Activated CD4-positive, alpha-beta T cell treated with anti-CD3 and anti-CD28 coated beads, Interleukin-2, amount 50 U/mL, for 4 hours (primary cell): ENCODE results near the gene CIDEC.
"Not testable (repeated sequence)": the region's sequence is repeated elsewhere in the genome, so short reads cannot be mapped to it uniquely, and the experiment has no call there.

ENCODE experiments used
- DNase-seq, 2 experiments: peaks; one replicate each; pipeline ENCODE4 v3.0.0-alpha.2; 2020

The CIDEC gene

DNA sequence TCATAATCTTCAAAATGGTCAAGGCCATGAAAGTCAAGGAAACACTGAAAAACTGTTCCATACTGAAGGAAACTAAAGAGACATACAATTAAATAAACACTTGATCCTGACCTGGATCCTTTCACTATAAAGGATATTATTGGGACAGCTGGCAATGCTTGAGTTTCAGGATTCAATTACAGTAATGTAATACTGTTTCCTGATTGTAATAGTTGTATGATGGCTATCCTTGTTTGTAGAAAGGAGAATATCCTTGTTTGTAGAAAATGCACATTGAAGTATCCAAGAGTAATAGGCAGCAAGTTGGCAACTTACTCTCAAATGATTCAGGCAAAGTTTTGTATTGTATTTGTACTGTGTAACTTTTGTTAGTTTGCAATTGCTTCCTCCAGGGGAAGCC, 4.6 kb downstream of the CIDEC start:
- no peak for DNase-seq

GRCh38 chr3:9872067-9872466, 8.0 kb downstream of the CIDEC start:
- DNase-seq, result not testable (repeated sequence)

- no peak for DNase-seq
Measured at GRCh38 chr3:9870978-9871377, 9.1 kb downstream of the CIDEC start.

- no peak for DNase-seq
Measured at GRCh38 chr3:9869955-9870354, 10.1 kb downstream of the CIDEC start.

DNA sequence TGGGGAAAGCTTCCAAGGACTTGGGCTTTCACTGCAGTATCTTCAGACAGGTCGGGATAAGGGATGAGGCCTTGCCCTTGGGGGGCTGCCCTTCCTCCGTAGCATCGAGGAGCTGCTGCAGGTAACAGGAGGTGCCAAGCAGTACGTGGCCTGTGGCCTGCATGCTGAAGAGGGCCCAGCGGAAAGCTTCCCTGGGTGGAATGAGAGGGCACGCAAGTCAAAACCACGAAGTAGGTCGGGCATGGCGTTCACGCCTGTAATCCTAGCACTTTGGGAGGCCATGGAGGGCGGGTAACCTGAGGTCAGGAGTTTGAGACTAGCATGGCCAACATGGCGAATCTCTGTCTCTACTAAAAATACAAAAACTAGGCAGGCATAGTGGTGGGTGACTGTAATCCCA, 12.9 kb downstream of the CIDEC start:
- DNase-seq, result no peak

DNA sequence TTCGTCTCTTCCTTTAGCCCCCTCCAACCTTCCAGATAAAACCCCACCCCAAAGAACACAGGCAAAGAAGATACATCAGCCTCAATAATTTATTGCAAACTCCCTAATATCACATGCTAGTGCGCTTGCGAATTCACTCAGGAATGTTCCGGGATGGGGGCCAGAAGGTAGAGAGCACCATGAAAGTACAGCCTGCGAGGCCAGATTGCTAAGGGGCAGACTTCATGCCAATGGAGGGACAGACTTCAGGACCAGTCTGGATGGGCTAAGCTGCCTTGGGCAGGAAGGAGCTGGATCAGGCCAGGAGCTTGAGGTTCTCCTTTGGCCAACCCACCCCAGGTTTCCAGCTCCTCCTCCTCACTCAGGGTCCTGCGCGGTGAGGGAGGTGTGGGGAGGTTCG, 13.4 kb downstream of the CIDEC start:
- DNase-seq, result no peak

DNA sequence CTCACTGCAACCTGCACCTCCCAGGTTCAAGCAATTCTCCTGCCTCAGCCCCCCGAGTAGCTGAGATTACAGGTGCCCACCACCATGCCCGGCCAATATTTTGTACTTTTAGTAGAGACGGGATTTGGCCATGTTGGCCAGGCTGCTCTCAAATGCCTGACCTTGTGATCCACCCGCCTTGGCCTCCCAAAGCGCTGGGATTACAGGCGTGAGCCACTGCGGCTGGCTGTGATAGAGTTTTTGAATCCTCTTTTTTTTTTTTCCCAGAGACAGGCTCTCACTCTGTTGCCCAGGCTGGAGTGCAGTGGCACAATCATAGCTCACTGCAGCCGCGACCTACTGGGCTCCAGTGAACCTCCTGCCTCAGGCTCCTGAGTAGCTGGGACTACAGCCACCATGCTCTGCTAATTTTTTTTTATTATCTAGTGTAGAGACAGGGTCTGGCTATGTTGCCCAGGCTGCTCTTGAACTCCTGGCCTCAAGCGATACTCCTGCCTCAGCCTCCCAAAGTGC, 14.9 kb downstream of the CIDEC start:
- not testable (repeated sequence) for DNase-seq

DNA sequence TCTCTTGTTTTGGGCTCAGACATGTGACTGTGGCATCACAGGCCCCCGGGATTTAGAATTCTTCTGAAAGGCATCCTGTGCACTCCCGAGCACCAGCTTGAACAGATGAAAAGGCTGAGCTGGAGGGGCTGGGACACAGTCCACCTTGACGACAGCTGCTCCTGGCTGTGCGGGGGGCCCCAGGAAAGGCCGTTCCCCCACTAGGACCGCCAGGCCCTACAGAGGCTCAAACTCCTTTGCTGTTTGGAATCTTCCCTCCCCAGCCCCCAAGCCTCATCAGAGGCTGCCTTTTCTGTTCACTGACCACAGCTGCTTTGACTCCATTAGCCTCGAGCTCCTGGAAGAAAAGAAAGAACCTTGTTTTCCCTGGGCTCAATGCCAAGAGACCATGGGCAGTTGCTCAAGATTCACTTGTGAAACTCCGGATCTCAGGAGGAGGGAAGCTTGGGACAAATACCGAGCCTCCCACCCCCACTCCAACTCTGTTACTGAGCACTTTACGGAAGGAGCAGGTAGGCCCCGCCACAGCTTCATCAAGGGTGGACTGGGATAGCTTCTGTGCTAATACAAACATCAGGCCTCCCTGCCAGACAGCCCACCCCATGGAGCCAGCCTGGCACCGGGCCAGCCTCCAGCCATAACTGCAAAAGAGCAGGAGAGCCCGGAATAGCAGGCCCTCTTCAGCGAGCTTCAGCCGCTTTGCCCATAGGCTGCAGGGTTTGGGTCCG, 15.7 kb downstream of the CIDEC start:
- no peak for DNase-seq

GRCh38 chr3:9863058-9863772, 16.8 kb downstream of the CIDEC start:
- DNase-seq, result no peak

DNA sequence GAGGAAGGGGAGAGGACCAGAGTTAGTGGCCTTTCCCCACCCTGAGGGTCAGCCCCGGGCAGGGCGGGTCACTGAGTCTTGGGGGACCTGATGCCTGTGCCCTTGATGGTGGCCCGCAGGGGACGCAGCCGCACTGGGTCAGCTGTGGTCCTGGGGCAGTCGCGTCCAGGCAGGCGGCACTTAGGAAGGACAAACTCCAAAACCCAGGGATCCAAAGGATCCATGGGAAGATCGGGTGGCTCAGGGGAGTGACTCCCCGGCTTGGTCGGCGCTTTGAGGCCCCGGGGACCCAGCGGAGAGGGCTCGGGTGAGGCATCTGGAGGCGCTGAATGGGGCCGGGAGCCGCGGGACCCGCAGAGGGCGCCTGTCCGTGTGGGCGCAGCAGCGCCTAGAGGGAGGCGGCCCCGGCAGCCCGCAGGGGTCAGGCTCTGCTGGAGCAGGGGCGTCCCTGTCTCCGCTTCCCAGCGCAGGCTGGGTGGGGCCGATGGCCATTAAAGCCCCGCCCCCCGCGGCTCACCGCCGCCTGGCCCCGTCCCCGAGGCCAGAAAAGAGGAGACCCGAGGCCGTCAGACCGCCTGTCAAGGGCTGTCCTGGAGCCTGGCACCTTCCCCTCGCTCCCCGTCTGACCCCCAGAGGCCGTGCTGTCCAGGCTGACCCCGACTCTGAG, 17.5 kb downstream of the CIDEC start:
- peak in 1 of 2 experiments; percentile 22 for DNase-seq

DNA sequence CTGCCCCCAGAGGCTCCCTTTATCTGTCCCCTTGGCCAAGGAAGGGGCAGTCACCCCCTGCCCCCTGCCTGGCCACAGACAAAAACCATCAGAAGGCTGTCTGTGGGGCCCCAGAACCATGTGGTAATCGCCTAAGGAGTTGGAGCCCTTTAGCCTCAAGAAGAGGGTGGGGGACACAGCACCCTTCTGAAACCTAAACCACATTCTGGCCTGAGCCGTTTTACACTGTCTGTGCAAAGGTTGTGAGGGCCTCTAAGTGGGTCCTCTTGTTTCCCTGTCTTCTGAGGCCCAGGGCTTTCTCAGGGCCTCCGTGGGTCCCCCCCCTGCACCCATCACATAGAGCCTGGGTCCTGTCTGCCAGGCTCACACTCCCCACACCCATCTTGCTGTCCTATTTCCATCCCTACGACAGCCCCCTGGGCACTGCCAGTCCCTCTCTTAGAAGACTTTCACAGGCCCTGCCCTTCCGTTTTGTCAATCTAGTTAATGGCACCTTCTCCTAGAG, 18.4 kb downstream of the CIDEC start:
- DNase-seq, result no peak

GRCh38 chr3:9861201-9861600, 18.9 kb downstream of the CIDEC start:
- DNase-seq, result no peak

DNA sequence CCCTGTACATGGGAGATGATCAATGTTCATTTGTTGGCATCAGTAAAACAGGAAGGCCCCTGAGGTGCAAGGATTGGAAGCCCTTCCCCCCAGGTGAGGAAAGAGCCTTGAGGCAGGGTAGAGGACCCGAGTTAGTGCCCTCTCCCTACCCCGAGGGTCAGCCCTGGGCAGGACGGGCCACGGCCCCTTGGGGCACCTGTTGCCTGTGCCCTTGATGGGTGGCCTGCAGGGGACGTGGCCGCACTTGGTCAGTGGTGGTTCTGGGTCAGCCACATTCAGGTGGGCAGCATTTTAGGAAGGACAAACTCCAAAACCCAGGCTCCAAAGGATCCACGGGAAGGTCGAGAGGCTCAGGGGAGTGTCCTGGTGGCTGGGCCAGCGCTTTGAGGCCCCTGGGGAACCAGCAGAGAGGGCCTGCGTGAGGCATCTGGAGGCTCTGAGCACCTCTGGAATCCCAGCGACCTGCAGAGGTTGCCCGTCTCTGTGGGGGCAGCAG, 20.5 kb downstream of the CIDEC start:
- no peak for DNase-seq

- no peak for DNase-seq
Measured at GRCh38 chr3:9855594-9855993, 24.5 kb downstream of the CIDEC start.

- DNase-seq, result not testable (repeated sequence)
Measured at GRCh38 chr3:9854291-9854940, 25.6 kb downstream of the CIDEC start.

DNA sequence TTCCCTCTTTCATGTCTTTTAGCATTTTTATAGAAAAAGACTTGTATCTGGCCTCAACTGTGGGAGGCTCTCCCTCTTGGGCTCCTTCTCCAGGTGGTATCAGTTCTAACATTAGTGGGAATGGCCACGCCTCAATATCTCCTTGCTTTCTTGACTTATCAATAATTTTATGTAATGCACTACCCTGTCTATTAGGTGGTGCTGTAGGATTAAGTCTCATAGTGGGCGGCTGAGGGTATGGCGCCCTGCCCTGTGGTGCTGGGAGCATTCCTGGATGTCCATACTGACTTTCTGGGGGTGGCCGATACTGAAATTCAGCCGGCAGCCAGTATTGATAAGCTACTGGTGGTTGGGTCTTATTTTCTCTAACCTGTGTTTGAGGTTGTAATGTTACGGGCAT, 27.5 kb downstream of the CIDEC start:
- no peak for DNase-seq

DNA sequence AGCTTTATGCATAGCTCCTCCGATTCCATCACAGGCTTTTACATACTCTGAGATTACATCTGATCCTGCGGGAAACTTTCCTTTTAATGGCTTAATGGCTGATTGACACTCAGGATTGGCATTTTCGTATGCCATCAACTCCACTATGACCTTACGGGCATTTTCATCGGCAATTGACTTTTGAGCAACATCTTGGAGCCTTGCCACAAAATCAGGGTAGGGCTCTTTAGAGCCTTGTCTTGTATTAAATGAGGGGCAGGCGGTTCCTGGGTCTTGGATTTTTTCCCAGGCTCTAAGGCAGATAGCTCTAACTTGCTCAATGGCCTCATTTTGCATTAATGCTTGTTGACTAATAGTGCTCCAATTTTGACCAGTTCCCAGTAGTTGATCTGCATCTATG, 28.1 kb downstream of the CIDEC start:
- DNase-seq, result not testable (repeated sequence)

GRCh38 chr3:9851383-9851782, 28.7 kb downstream of the CIDEC start:
- not testable (repeated sequence) for DNase-seq

DNA sequence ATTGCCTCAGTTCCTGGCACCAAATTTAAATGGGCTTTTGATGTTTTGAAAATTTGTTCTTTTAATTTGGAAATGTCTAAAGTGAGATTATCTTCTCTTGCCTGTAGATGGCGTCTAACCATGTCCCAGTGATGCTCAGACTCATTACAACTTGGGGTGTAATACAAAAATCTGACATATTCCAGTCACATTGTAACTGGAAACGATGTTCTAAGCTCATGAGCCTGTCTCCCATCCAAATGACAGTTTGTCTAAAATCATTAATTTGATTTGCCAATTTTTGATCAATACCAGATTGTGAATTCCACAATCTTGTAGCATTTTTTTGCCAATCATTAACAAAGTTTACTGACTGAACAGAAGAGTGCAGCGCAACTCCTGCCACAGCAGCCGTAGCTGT, 31.2 kb downstream of the CIDEC start:
- DNase-seq, result not testable (repeated sequence)

DNA sequence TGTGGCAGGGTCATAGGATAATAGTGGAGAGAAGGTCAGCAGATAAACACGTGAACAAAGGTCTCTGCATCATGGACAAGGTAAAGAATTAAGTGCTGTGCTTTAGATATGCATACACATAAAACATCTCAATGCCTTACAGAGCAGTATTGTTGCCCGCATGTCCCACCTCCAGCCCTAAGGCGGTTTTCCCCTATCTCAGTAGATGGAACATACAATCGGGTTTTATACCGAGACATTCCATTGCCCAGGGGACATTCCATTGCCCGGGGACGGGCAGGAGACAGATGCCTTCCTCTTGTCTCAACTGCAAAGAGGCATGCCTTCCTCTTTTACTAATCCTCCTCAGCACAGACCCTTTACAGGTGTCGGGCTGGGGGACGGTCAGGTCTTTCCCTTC, 32.2 kb downstream of the CIDEC start:
- DNase-seq, result not testable (repeated sequence)

GRCh38 chr3:9846931-9847488, 33.0 kb downstream of the CIDEC start:
- no peak for DNase-seq

DNA sequence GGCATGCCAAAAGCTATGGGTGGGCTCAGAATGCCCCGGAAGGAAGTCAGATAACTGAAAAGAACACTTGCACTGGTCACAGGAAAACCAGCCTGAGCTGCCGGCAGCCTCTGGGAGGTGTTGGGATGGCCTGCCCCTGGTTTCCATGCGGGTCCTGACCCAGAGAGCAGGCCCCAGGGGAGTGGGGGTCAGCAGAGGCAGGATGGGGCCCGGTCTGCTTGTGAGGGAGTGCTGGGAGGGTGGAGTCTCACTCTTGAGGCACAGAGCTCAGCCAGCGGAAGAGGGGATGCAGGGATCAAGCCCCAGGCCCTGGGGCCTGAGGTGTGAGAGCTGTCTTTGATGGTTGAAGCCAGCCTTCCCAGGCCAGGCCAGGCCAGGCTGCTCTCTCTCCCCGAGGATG, 33.8 kb downstream of the CIDEC start:
- DNase-seq, result no peak
